GM23248 (cell line): Measurements from ENCODE around the gene C1QTNF4. TPM values are rescaled to one million over a fixed set of nuclear protein-coding genes. Genes with fewer than 3 reads are reported as not detected.

Source experiments
- DNase-seq: peaks from one replicate; pipeline ENCODE4 v3.0.0-alpha.2; 2015
- H2AFZ ChIP-seq: fragments of 200-600 bp; sonication (generic); 2 replicates; pipeline ENCODE4 v1.6.1; 2016; ENCODE audit warnings: antibody characterized with exemption
- H3F3A ChIP-seq: fragments of 200-600 bp; sonication (generic); 2 replicates; pipeline ENCODE4 v1.6.1; 2016; ENCODE audit warnings: mild to moderate bottlenecking, antibody characterized with exemption, mixed run types; ENCODE audit not compliant: insufficient read depth
- H3K27ac ChIP-seq: fragments of 200-600 bp; sonication (generic); 2 replicates; pipeline ENCODE4 v1.5.1; 2016; ENCODE audit warnings: mild to moderate bottlenecking
- H3K27me3 ChIP-seq: fragments of 200-600 bp; sonication (generic); replicated peaks from 2 replicates; pipeline ENCODE4 v1.6.1; 2016; ENCODE audit warnings: mild to moderate bottlenecking; ENCODE audit not compliant: insufficient read depth
- H3K36me3 ChIP-seq: fragments of 200-600 bp; sonication (generic); 2 replicates; pipeline ENCODE4 v1.6.1; 2016; ENCODE audit warnings: low read depth, mild to moderate bottlenecking
- H3K4me1 ChIP-seq: fragments of 200-600 bp; sonication (generic); 2 replicates; pipeline ENCODE4 v1.6.1; 2016; ENCODE audit warnings: mild to moderate bottlenecking; ENCODE audit not compliant: insufficient read depth
- H3K4me2 ChIP-seq: fragments of 200-600 bp; sonication (generic); one replicate; pipeline ENCODE4 v1.6.1; 2016; ENCODE audit warnings: mild to moderate bottlenecking; ENCODE audit not compliant: unreplicated experiment
- H3K4me3 ChIP-seq: fragments of 200-600 bp; sonication (generic); 2 replicates; pipeline ENCODE4 v1.5.1; 2016; ENCODE audit warnings: mild to moderate bottlenecking
- H3K79me2 ChIP-seq: fragments of 200-600 bp; sonication (generic); 2 replicates; pipeline ENCODE4 v1.6.1; 2016; ENCODE audit warnings: mild to moderate bottlenecking; ENCODE audit not compliant: insufficient read depth
- H3K9ac ChIP-seq: fragments of 200-600 bp; sonication (generic); 2 replicates; pipeline ENCODE4 v1.6.1; 2016; ENCODE audit warnings: mild to moderate bottlenecking
- H3K9me2 ChIP-seq: fragments of 200-600 bp; sonication (generic); 2 replicates; pipeline ENCODE4 v1.6.1; 2016; ENCODE audit warnings: mixed run types, mild to moderate bottlenecking, moderate library complexity; ENCODE audit not compliant: insufficient read depth
- H3K9me3 ChIP-seq: fragments of 200-600 bp; sonication (generic); one replicate; pipeline ENCODE4 v1.6.1; 2017; ENCODE audit warnings: low read depth
- H4K20me1 ChIP-seq: fragments of 200-600 bp; sonication (generic); 2 replicates; pipeline ENCODE4 v1.6.0; 2016; ENCODE audit not compliant: insufficient read depth
- EZH2 ChIP-seq: fragments of 200-600 bp; sonication (generic); IDR thresholded peaks from 2 replicates; pipeline ENCODE4 v1.6.1; 2018; ENCODE audit warnings: antibody characterized with exemption, mild to moderate bottlenecking; ENCODE audit not compliant: insufficient read depth, poor library complexity, severe bottlenecking
- EZH2phosphoT487 ChIP-seq: fragments of 200-600 bp; sonication (generic); IDR thresholded peaks from 2 replicates; pipeline ENCODE4 v1.6.1; 2018; ENCODE audit warnings: antibody characterized with exemption, moderate library complexity, mild to moderate bottlenecking, low read depth; ENCODE audit not compliant: insufficient read depth
- WGBS, 2 experiments: methylation state at CpG; one replicate each; pipeline ENCODE4 v1.1.6; 2015 to 2017; ENCODE audit warnings: low lambda C conversion rate in 2 of 2, low coverage in 1 of 2; ENCODE audit errors: missing lambda C conversion rate in 2 of 2; 5-methylcytosine and 5-hydroxymethylcytosine counted together
- in situ Hi-C: fragments of 300-500 bp; cut with MboI; formaldehyde crosslinking; loops from 2 replicates; pipeline ENCODE4 v1.15.0; 2020
- polyA plus RNA-seq: library from polyadenylated mRNA; unstranded; fragments of >200 nt; fragmentation: Nextera tagmentation; extraction: Ambion mirVana; gene quantifications from 2 replicates; pipeline ENCODE4 v1.2.1, GENCODE V29; 2016
- total RNA-seq: library from RNA; depleted of rRNA; stranded (reverse); fragments of >200 nt; shearing (Covaris generic); gene quantifications from 2 replicates; pipeline ENCODE4 v1.2.3, GENCODE V29; 2014

C1QTNF4 gene
- total and polyA plus RNA-seq, 2 experiments from 2014 or later: 0.11 TPM; not detected in 1

GRCh38 chr11:47553406-47553743 is 40.8 kb downstream of the C1QTNF4 start:
- H4K20me1 ChIP-seq: peaks cover 7% of the 10 kb centered on the region; the same call in 1 of the 2 replicates
- H2AFZ ChIP-seq: peak overlapping the region; percentile 91
- H3K9ac ChIP-seq: peak overlapping the region; percentile 70
- 4 to 6% methylated on average over 9 of the region's 9 CpGs for WGBS, 2 experiments
- H3F3A ChIP-seq: peaks cover 22% of the 10 kb centered on the region
- H3K4me3 ChIP-seq: peak overlapping the region; percentile 97
- H3K27me3 ChIP-seq: no peaks in the 10 kb centered on the region
- TF ChIP-seq EZH2phosphoT487 (no peak), EZH2 (no peak)
- DNase-seq: peak; percentile 68
- H3K27ac ChIP-seq: peak overlapping the region; percentile 11; the same call in 1 of the 2 replicates
- no peaks in the 10 kb centered on the region for H3K9me2 ChIP-seq
- no peaks in the 10 kb centered on the region for H3K36me3 ChIP-seq
- peaks cover 13% of the 10 kb centered on the region for H3K4me1 ChIP-seq
- peak overlapping the region; percentile 85 for H3K4me2 ChIP-seq
- H3K9me3 ChIP-seq: no peaks in the 10 kb centered on the region
- in situ Hi-C loops: no loop called here
- H3K79me2 ChIP-seq: peaks cover 44% of the 10 kb centered on the region

- peaks cover 22% of the 10 kb centered on the region for H3F3A ChIP-seq
- no peaks in the 10 kb centered on the region for H3K36me3 ChIP-seq
- TF ChIP-seq EZH2phosphoT487 (no peak), EZH2 (no peak)
- peak within 1 kb of the TSS; percentile 84 for H3K27ac ChIP-seq
- 0 to 1% methylated on average over 44 to 80 of the region's 89 CpGs for WGBS, 2 experiments
- in situ Hi-C loops: no loop called here
- no peaks in the 10 kb centered on the region for H3K27me3 ChIP-seq
- no peaks in the 10 kb centered on the region for H3K9me3 ChIP-seq
- H3K4me3 ChIP-seq: peak within 1 kb of the TSS; percentile 97
- DNase-seq: peak; percentile 98
- peaks cover 19% of the 10 kb centered on the region for H3K4me1 ChIP-seq
- no peaks in the 10 kb centered on the region for H3K9me2 ChIP-seq
- H3K4me2 ChIP-seq: peak within 1 kb of the TSS; percentile 85
- peak within 1 kb of the TSS; percentile 91 for H2AFZ ChIP-seq
- H3K9ac ChIP-seq: peak within 1 kb of the TSS; percentile 93
- H4K20me1 ChIP-seq: peaks cover 13% of the 10 kb centered on the region; the same call in 1 of the 2 replicates
- H3K79me2 ChIP-seq: peaks cover 49% of the 10 kb centered on the region
Observed at GRCh38 chr11:47552566-47553405, 41.4 kb downstream of the C1QTNF4 start, which contains the start of gene CELF1. Gene CELF1 (minus strand): TSS chr11:47553132. CDS start chr11:47499523, 53,609 bp downstream.

DNA sequence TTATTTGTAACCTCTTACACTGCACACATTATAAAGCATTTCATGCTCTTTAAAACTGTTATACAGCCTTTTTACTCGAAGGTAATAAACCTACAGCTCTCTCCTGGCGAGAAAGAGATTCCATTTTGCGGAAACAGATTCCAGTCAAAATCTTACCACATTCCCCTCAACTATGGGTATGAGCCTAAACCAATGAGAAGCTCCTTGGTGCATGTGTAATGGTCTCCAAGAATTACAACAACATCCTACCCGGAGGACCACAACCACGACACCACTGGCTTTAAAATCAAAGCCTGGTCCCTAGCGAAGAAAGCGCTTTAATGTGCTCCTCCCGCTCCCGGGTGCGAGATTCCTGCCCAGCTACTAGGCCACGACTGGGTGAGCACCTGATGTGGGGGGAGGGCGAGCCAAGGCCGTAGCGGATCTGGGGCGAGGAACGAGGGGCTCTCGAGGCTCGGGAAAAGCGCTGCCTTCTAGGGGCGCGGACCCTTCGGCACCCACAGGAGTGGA is 42.1 kb downstream of the C1QTNF4 start:
- Histone ChIP-seq H3K4me3 (peak overlapping the region; percentile 97), H3K27me3 (no peaks in the 10 kb centered on the region), H3K4me1 (peaks cover 26% of the 10 kb centered on the region), H3F3A (peaks cover 22% of the 10 kb centered on the region), H3K36me3 (no peaks in the 10 kb centered on the region), H3K9me2 (no peaks in the 10 kb centered on the region), H4K20me1 (peaks cover 19% of the 10 kb centered on the region; the same call in 1 of the 2 replicates), H3K27ac (peak overlapping the region; percentile 84), H3K4me2 (peak overlapping the region; percentile 79), H3K9me3 (no peaks in the 10 kb centered on the region), H2AFZ (peak overlapping the region; percentile 91), H3K9ac (peak overlapping the region; percentile 93), H3K79me2 (peaks cover 56% of the 10 kb centered on the region)
- in situ Hi-C loops: no loop called here
- DNase-seq: peak; percentile 72
- TF ChIP-seq EZH2 (no peak), EZH2phosphoT487 (no peak)
- WGBS, 2 experiments: 1% methylated on average over 22 of the region's 22 CpGs

- peak; percentile 64 for DNase-seq
- peaks cover 27% of the 10 kb centered on the region for H3K4me1 ChIP-seq
- no peak overlapping the region for H2AFZ ChIP-seq
- TF ChIP-seq EZH2: no peak
- no peak for TF ChIP-seq EZH2phosphoT487
- peak overlapping the region; percentile 84 for H3K27ac ChIP-seq
- H3K27me3 ChIP-seq: no peaks in the 10 kb centered on the region
- H4K20me1 ChIP-seq: peaks cover 26% of the 10 kb centered on the region; the same call in 1 of the 2 replicates
- peak overlapping the region; percentile 79 for H3K4me2 ChIP-seq
- no peaks in the 10 kb centered on the region for H3K9me3 ChIP-seq
- peak overlapping the region; percentile 97 for H3K4me3 ChIP-seq
- no peaks in the 10 kb centered on the region for H3K36me3 ChIP-seq
- in situ Hi-C loops: no loop called here
- H3K9ac ChIP-seq: peak overlapping the region; percentile 93
- H3K79me2 ChIP-seq: peaks cover 66% of the 10 kb centered on the region
- no peaks in the 10 kb centered on the region for H3K9me2 ChIP-seq
- peaks cover 22% of the 10 kb centered on the region for H3F3A ChIP-seq
Observed at GRCh38 chr11:47551086-47551485, 43.1 kb downstream of the C1QTNF4 start.
